ENCODE data around the gene KLF1.

Gene KLF1

DNA sequence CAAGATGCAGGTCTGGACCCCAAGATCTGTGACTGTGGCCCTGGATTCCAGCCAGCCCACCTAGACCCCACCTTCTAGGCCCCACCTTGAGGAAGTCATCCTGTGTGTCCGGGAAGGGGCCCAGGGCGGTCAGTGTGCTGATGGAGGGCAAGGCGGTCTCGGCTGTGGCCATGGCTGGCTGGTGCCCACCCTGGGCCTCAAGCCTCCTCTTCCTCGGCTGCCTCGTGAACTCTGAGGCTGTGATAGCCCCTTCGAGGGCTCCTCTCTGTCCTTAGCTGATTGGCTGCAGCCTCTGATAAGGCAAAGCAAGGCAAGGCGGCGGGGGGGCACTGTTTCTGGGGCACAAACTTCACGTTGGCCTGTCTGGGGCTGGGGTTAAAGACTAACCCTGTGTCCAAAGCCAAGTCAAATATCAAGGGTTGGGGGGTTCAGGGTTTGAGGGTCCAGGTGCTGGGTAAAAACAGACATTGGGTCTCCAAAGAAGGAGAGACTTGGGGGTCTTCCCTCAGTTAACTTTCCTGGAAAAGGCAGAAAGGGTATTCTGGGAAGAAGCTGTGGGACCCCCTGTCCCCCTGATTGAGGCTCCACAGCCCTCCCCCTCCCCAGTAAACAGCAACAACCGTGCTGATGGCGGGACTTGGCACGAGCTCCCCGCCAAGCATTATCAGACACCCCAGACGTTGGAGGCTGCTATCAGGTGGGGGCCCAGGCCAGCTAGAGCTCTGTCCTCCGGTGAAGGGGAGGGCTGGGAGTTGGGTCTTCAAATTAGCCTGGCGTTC lies at the start of gene KLF1:
KLF1 (minus strand) TSS at position 233 of the 779 bp plus-strand sequence; CDS start at position 172, 61 bp downstream.
- Histone ChIP-seq H3K9ac (ENCODE audit: low read depth in 1 of 2, low read length in 2 of 2) (peak within 1 kb of the TSS; percentile 6 to 38), H3K27me3 (ENCODE audit: control insufficient read depth in 1 of 2, insufficient read depth in 2 of 2, low read length in 2 of 2) (no peaks in the 10 kb centered on the region), H3K4me1 (ENCODE audit: control insufficient read depth in 1 of 2, insufficient read depth in 2 of 2, low read length in 2 of 2) (peaks cover 12 to 25% of the 10 kb centered on the region in 2 donors), H3K27ac (ENCODE audit: low read depth, low read length) (no peak within 1 kb of the TSS), H3K9me3 (ENCODE audit: control insufficient read depth in 1 of 2, low read length in 2 of 2) (peaks cover 8 to 13% of the 10 kb centered on the region in 2 donors), H3K36me3 (ENCODE audit: control insufficient read depth in 1 of 2, insufficient read depth in 2 of 2, low read length in 2 of 2) (no peaks in the 10 kb centered on the region), H3K4me3 (ENCODE audit: low read depth in 1 of 2, low read length in 2 of 2) (peak within 1 kb of the TSS; percentile 51 to 67)

DNA sequence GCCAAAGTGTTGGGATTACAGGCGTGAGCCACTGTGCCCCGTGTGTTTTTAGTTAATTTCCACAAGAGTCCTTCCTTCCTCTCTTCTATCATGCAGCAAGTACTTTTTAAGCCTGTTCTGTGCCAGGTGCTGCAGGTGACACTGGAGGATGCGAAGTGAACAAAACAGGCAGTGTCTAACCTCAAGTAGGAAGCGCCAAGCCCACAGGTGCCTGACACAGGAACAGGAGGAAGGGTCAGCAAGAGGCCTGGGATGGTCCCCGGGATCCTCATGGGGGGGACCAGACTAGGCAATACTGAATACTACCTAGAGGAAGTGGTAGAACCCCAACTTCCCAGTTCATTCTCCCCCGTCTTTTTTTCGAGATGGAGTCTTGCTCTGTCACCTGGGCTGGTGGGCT lies 49.6 kb upstream of the KLF1 start:
- Histone ChIP-seq H3K9me3 (ENCODE audit: control insufficient read depth in 1 of 2, low read length in 2 of 2) (no peaks in the 10 kb centered on the region), H3K9ac (ENCODE audit: low read depth in 1 of 2, low read length in 2 of 2) (no peak overlapping the region), H3K27ac (ENCODE audit: low read depth, low read length) (no peak overlapping the region), H3K4me3 (ENCODE audit: low read depth in 1 of 2, low read length in 2 of 2) (no peak overlapping the region), H3K4me1 (ENCODE audit: control insufficient read depth in 1 of 2, insufficient read depth in 2 of 2, low read length in 2 of 2) (peaks cover 38 to 49% of the 10 kb centered on the region in 2 donors), H3K27me3 (ENCODE audit: control insufficient read depth in 1 of 2, insufficient read depth in 2 of 2, low read length in 2 of 2) (no peaks in the 10 kb centered on the region), H3K36me3 (ENCODE audit: control insufficient read depth in 1 of 2, insufficient read depth in 2 of 2, low read length in 2 of 2) (peaks cover 12 to 18% of the 10 kb centered on the region in 2 donors)

DNA sequence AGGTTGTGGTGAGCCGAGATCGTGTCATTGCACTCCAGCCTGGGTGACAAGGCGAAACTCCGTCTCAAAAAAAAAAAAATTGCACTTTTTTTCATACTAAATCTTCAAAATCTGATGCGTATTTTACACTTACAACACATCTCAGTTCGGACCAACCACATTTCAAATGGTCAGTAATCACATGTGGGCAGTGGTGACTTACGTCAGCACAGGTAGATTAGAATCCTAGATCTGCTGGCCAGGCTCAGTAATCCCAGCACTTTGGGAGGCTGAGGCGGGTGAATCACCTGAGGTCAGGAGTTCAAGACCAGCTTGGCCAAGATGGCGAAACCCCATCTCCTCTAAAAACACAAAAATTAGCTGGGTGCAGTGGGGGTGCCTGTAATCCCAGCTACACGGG lies 48.1 kb upstream of the KLF1 start:
- Histone ChIP-seq H3K4me1 (ENCODE audit: control insufficient read depth in 1 of 2, insufficient read depth in 2 of 2, low read length in 2 of 2) (peaks cover 27 to 35% of the 10 kb centered on the region in 2 donors), H3K4me3 (ENCODE audit: low read depth in 1 of 2, low read length in 2 of 2) (no peak overlapping the region), H3K36me3 (ENCODE audit: control insufficient read depth in 1 of 2, insufficient read depth in 2 of 2, low read length in 2 of 2) (peaks cover 8 to 12% of the 10 kb centered on the region in 2 donors), H3K9me3 (ENCODE audit: control insufficient read depth in 1 of 2, low read length in 2 of 2) (no peaks in the 10 kb centered on the region), H3K9ac (ENCODE audit: low read depth in 1 of 2, low read length in 2 of 2) (no peak overlapping the region), H3K27me3 (ENCODE audit: control insufficient read depth in 1 of 2, insufficient read depth in 2 of 2, low read length in 2 of 2) (no peaks in the 10 kb centered on the region), H3K27ac (ENCODE audit: low read depth, low read length) (no peak overlapping the region)

DNA sequence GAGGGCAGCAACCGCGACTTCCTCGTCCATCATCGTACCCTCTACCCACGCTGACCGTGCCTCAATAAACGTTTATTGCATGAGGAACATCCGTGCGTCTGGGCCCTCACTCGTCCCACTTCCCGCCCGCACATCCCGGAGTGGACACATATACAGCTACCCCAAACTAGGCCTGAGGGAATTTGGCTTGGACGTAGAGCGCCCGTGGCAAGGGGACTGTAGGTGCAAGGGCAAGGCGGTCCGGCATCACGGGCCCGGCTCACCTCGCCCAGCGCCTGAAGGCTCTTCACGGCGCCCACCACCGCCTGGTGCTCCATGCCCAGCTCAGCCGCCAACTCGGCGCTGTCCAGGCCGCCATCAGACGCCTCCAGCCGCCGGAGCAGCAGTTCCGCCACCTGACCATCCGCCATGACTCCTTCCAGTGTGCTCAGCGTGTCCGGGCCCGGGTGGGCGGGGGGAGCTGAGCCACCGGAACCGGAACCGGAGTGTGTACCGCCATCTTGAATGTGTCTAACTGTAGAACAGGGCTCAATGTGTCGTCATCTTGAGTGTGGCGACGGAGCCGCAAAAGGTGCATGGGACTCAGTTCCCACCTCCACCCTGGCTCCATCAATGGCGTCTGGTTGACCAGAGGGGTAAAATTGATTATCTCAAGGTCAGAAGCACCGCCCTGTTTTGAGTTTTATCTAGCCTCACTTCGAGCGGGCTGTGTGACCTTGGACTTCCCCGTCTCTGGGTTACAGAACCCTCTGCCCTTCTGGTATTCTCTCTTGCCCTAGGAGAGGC lies 46.5 kb upstream of the KLF1 start, which contains the start of gene FARSA:
FARSA (minus strand) TSS at position 425 of the 786 bp plus-strand sequence; CDS start at position 410, 15 bp downstream.
- peak within 1 kb of the TSS; percentile 99 to 100 for H3K4me3 ChIP-seq (ENCODE audit: low read depth in 1 of 2, low read length in 2 of 2)
- peaks cover 20 to 27% of the 10 kb centered on the region in 2 donors for H3K4me1 ChIP-seq (ENCODE audit: control insufficient read depth in 1 of 2, insufficient read depth in 2 of 2, low read length in 2 of 2)
- H3K27ac ChIP-seq (ENCODE audit: low read depth, low read length): peak within 1 kb of the TSS; percentile 59
- H3K36me3 ChIP-seq (ENCODE audit: control insufficient read depth in 1 of 2, insufficient read depth in 2 of 2, low read length in 2 of 2): peaks cover 11 to 24% of the 10 kb centered on the region in 2 donors
- peak within 1 kb of the TSS; percentile 86 to 98 for H3K9ac ChIP-seq (ENCODE audit: low read depth in 1 of 2, low read length in 2 of 2)
- no peaks in the 10 kb centered on the region for H3K27me3 ChIP-seq (ENCODE audit: control insufficient read depth in 1 of 2, insufficient read depth in 2 of 2, low read length in 2 of 2)
- H3K9me3 ChIP-seq (ENCODE audit: control insufficient read depth in 1 of 2, low read length in 2 of 2): no peaks in the 10 kb centered on the region

DNA sequence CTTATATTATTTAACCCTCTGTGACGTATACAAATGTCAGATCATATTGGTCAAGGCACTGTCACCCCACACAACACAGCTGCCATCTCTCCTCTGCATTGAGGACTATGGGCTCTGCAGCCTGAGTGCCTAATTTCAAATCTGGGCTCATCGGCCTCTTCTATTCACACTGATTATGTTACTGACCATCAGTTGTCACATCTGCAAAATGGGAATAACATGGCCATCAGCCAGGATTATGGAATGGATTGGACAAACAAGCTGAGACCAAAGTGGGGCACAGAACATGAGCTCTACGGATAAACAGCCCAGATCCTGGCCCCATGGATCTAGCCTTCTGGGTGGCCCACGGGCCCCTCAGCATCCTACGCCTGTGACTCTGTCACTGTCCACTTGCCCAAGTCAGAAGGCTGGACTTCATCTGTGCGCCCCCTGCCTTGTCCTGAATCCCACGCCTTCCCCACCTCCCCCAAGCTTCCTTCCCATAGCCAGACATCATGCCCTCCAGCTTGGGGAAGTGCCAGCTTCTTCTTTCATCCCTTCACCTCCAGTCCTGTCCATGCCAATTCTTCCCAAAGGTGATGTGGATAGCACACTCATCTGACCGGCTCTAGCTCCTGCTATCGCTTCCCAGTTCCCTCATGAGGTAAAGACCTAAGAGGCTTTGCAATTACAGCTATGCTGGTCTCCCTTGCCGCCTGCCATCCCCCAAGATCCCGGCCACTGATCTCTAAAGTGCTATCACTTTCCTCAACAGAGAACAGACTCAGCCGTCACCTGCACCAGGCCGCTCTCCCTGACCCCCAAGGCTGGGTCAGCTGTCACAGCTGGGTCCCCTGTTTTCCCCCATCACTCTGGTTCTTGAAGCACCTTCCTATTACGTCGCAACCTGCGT lies 45.6 kb upstream of the KLF1 start:
- Histone ChIP-seq H3K9ac (ENCODE audit: low read depth in 1 of 2, low read length in 2 of 2) (peak overlapping the region; percentile 86 to 98), H3K4me3 (ENCODE audit: low read depth in 1 of 2, low read length in 2 of 2) (peak overlapping the region; percentile 99 to 100), H3K9me3 (ENCODE audit: control insufficient read depth in 1 of 2, low read length in 2 of 2) (no peaks in the 10 kb centered on the region), H3K4me1 (ENCODE audit: control insufficient read depth in 1 of 2, insufficient read depth in 2 of 2, low read length in 2 of 2) (peaks cover 17 to 23% of the 10 kb centered on the region in 2 donors), H3K27ac (ENCODE audit: low read depth, low read length) (peak overlapping the region; percentile 59), H3K36me3 (ENCODE audit: control insufficient read depth in 1 of 2, insufficient read depth in 2 of 2, low read length in 2 of 2) (peaks cover 17 to 30% of the 10 kb centered on the region in 2 donors), H3K27me3 (ENCODE audit: control insufficient read depth in 1 of 2, insufficient read depth in 2 of 2, low read length in 2 of 2) (no peaks in the 10 kb centered on the region)

DNA sequence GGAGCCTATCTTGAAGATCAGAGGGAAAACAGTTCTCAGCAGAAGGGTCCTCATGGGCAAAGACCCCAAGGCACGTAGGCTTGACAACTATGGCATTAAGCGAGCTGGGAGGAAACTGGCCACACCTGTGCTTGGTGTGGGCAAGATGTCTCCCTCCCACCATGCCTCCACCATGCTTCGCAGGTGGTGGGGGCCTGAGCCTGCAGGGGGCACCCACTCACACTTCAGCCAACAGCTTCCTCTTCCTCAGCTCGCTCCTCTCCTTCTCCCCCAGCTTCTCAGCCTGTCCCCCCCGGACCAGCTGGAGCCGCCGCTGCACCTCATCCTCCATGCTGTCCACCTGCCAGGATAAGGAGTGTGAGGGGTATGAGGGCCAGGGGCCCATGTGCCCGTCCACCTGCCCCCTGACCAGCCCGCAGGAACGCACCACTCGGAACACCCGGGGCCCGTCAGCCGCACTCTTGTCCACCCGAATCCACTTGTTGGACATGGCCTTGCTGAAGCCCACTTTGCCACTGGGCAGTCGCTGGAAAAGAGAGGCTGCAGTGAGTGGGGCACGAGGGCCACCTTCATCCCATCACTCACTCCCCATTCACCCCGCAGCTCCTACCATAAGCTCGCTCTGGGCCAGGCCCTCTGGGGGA lies 43.1 kb upstream of the KLF1 start:
- Histone ChIP-seq H3K9me3 (ENCODE audit: control insufficient read depth in 1 of 2, low read length in 2 of 2) (no peaks in the 10 kb centered on the region), H3K9ac (ENCODE audit: low read depth in 1 of 2, low read length in 2 of 2) (no peak overlapping the region), H3K36me3 (ENCODE audit: control insufficient read depth in 1 of 2, insufficient read depth in 2 of 2, low read length in 2 of 2) (peaks cover 26 to 43% of the 10 kb centered on the region in 2 donors), H3K4me1 (ENCODE audit: control insufficient read depth in 1 of 2, insufficient read depth in 2 of 2, low read length in 2 of 2) (peaks cover 11 to 18% of the 10 kb centered on the region in 2 donors), H3K4me3 (ENCODE audit: low read depth in 1 of 2, low read length in 2 of 2) (no peak overlapping the region), H3K27ac (ENCODE audit: low read depth, low read length) (no peak overlapping the region), H3K27me3 (ENCODE audit: control insufficient read depth in 1 of 2, insufficient read depth in 2 of 2, low read length in 2 of 2) (no peaks in the 10 kb centered on the region)

DNA sequence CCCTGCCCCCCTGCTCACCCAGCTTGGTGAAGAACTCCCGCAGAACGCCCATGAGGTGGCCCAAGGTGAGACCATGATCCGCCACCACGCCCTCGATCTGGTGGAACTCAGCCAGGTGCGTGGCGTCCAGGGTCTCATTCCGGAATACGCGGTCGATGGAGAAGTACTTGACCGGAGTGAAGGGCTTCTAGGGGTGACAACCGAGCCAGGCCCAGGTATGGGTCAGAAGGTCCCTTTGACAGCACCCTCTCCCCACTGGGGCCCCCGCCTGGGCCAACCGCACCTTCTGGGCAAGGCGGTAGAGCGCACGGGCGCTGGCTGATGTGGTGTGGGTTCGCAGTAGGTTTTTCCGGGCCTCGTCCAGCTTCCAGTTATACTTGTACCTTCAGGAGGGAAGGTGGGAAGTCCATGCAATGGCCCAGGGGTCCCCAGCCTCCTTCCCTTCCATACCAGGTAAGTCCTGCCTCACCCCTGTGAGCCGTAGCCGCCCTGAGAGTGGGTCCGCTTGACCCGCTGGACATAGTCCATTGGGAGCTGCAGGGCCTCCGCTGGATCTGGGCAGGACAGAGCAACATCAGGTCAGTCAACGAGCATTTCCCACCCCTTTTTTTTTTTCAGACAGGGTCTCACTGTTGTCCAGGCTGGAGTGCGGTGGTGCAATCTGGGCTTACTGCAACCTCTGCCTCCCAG lies 37.8 kb upstream of the KLF1 start:
- Histone ChIP-seq H3K27ac (ENCODE audit: low read depth, low read length) (no peak overlapping the region), H3K9me3 (ENCODE audit: control insufficient read depth in 1 of 2, low read length in 2 of 2) (no peaks in the 10 kb centered on the region), H3K4me1 (ENCODE audit: control insufficient read depth in 1 of 2, insufficient read depth in 2 of 2, low read length in 2 of 2) (no peaks in the 10 kb centered on the region), H3K4me3 (ENCODE audit: low read depth in 1 of 2, low read length in 2 of 2) (no peak overlapping the region), H3K36me3 (ENCODE audit: control insufficient read depth in 1 of 2, insufficient read depth in 2 of 2, low read length in 2 of 2) (peaks cover 33 to 60% of the 10 kb centered on the region in 2 donors), H3K9ac (ENCODE audit: low read depth in 1 of 2, low read length in 2 of 2) (no peak overlapping the region), H3K27me3 (ENCODE audit: control insufficient read depth in 1 of 2, insufficient read depth in 2 of 2, low read length in 2 of 2) (no peaks in the 10 kb centered on the region)

DNA sequence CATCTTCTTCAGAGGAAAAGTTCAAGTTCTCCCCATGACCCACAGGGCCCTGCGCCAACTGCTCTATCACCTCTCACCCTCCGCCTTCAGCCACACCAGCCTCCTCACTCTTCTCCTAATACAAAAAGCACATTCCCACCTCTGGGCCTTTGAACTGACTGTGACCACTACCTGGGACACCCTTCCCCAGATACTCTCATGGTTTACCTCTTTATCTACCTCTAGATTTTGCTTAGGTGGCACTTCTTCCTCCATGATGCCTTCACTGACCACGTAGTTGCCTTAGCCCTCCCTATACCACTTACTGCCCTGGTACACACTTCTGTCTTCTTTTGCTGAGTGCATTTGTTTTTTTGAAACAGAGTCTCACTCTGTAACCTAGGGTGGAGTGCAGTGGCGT lies 36.0 kb upstream of the KLF1 start:
- Histone ChIP-seq H3K4me1 (ENCODE audit: control insufficient read depth in 1 of 2, insufficient read depth in 2 of 2, low read length in 2 of 2) (no peaks in the 10 kb centered on the region), H3K36me3 (ENCODE audit: control insufficient read depth in 1 of 2, insufficient read depth in 2 of 2, low read length in 2 of 2) (peaks cover 24 to 42% of the 10 kb centered on the region in 2 donors)

DNA sequence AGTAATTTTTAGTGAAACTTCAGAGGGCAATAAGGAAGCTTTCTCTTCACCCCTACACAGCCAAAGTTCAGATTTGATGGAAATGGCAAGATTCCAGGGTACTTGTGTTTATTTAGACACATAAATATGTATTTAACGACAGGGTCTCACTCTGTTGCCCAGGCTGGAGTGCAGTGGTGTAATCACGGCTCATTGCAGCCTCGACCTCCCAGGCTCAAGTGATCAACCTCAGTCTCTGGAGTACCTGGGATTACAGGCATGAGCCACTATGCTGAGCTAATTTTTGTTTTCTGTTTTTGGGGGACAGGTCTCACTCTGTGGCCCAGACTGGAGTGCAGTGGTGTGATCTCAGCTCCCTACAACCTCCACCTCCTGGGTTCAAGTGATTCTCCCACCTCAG lies 34.0 kb upstream of the KLF1 start:
- no peaks in the 10 kb centered on the region for H3K4me1 ChIP-seq (ENCODE audit: control insufficient read depth in 1 of 2, insufficient read depth in 2 of 2, low read length in 2 of 2)
- H3K9me3 ChIP-seq (ENCODE audit: control insufficient read depth in 1 of 2, low read length in 2 of 2): no peaks in the 10 kb centered on the region
- no peak overlapping the region for H3K9ac ChIP-seq (ENCODE audit: low read depth in 1 of 2, low read length in 2 of 2)
- no peak overlapping the region for H3K4me3 ChIP-seq (ENCODE audit: low read depth in 1 of 2, low read length in 2 of 2)
- peaks cover 16 to 29% of the 10 kb centered on the region in 2 donors for H3K36me3 ChIP-seq (ENCODE audit: control insufficient read depth in 1 of 2, insufficient read depth in 2 of 2, low read length in 2 of 2)
- H3K27ac ChIP-seq (ENCODE audit: low read depth, low read length): no peak overlapping the region
- H3K27me3 ChIP-seq (ENCODE audit: control insufficient read depth in 1 of 2, insufficient read depth in 2 of 2, low read length in 2 of 2): no peaks in the 10 kb centered on the region

More for the DNA sequence above, 36.0 kb upstream of the KLF1 start:
- Histone ChIP-seq H3K27ac (ENCODE audit: low read depth, low read length) (no peak overlapping the region), H3K9me3 (ENCODE audit: control insufficient read depth in 1 of 2, low read length in 2 of 2) (no peaks in the 10 kb centered on the region), H3K4me3 (ENCODE audit: low read depth in 1 of 2, low read length in 2 of 2) (no peak overlapping the region), H3K27me3 (ENCODE audit: control insufficient read depth in 1 of 2, insufficient read depth in 2 of 2, low read length in 2 of 2) (no peaks in the 10 kb centered on the region), H3K9ac (ENCODE audit: low read depth in 1 of 2, low read length in 2 of 2) (no peak overlapping the region)
